ENCODE data around the gene IP6K2.

IP6K2 gene

DNA sequence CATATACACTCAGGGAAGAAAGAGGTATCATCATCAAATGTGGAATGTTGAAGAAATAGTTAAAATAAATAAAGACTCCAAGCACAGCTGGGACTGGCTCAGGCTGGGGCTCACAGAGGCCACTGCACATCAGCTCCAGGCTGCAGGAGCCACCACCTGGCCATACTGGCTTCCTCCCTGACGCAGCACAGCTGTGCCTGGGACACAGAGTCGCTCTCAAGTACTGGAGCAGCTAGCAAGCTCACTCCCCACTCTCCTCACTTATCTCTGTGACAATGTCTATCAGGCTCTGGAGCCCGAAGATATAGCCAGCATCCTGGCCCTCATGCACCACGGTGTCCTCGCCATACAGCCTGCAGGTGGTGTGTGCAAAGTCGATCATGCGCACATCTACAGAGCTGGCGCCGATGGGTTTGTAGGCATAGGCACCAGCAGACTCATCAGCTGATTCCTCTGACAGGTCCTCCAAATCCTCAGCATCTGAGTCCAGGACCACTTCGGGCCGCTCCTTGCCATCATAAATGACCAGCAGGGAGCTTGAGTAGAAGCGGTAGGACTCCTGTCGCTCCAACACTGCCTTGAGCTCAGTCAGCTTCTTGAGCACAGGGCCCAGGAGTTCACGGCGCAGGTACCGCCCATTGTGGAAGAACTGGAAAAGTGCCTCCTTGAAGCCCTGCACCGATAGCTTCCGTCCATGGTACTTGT lies 28.8 kb downstream of the IP6K2 start:
- DNase-seq: no peak

DNA sequence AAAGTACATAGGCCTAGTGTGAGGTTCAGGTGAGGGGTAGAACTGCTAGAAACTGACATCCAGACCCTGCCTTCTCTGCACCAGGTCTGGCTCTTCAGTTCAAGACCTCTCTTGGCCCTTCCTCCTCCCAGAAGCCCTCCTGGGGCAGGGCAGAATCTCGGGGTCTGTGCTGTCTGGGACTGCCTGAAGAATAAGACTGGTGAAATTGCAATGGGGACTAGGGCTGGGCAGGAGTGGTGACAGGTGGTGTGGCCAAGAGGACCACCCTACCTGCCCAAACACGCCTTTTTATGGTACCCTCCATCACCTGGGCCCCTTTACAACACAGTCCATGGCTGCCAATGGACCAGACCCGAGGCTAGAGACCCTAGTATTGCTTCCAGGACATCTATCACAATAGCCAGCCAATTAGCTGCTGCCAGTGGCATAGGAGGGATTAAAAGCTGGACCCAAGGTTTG lies 29.8 kb downstream of the IP6K2 start:
- no peak for DNase-seq

DNA sequence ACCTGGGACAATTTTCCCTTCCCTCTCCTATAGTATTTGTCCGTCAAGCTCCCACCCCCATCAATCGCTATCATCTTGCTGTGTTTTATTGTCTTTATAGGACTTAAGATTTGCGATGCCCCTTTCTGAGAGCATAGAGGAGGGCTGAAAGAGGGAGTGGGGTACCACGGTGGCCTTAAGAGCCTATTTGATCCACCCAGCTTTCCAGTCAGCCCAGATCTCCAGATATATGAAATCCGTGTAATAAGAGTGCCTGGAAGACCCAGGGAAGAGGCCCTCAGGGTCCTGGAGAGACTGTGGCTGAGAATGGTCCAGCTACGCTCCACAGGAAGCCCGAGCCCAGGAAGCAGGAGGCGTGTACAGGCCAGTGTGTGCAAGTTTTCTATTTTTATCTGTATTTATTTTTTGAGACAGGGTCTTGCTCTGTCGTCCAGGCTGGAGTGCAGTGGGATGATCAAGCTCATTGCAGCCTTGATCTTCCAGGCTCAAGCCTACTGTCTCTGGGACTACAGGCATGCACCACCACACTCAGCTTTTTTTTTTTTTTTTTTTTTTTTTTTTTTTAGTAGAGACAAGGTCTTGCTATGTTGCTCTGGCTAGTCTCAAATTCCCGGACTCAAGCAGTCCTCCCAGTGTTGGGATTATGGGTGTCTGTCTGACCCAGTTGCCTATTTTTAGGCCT lies 30.3 kb downstream of the IP6K2 start:
- DNase-seq: no peak

DNA sequence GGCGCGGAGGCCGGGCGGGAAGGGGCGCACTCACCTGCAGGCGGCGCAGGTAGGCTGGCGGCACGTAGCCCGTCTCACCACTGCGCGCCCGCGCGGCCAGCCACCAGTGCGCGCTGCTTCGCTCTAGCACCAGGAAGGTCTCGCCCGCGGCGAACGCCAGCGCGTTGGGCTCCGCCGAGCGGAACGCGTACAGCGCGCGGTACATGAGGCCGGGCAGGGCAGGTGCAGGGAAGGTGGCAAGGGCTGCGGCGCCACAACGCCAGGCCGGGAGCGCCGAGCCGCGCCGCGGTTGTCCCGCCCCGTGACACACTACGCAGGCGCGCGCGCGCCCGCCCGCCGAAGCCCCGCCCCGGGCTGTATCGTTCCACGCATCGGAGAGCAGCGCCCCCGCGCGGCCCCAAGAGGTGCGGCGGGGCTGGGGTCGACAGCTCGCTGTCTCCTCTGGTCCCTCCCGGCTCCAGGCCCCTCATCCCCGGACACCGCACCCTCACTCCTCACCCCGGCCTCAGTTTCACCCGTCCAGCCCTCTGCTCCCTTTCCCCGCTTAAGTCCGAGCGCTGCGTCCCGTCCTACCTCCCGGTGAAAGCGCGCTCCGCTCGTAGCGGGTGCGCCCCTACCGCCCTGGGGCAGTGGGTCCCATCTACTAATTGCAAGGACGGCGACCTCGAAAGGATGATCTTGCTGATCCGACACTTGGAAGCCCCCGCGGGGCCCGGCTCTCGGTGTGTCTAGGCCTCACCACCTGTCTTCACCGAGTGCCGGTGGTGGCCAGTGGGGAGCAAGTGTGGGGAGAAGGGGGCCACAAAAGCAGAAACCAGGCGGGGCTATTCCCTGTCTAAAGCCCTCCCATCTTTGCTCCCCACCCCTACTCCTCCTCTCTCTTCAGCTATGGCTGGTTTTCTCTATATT lies 31.2 kb downstream of the IP6K2 start, which contains the start of gene NCKIPSD:
Gene NCKIPSD (minus strand): TSS at position 313 of the 909 bp plus-strand sequence. CDS start 108 bp downstream, at position 205.
- peak; percentile 76 for DNase-seq

DNA sequence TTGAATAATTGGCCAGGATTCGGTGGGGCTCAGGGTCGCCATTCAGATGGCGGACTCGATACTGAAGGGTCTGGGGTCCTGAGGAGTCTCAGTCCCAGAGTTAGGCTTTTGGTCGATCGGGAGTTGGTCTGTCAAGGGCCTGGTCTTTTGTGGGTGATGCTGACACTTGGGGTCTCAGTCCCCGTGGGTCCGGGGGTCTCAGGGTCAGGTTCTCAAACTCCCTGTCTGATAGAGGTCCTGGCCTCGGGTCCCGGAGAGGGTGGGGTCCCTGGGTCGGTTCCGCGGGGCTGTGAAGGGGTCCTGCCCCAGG lies 31.8 kb downstream of the IP6K2 start:
- DNase-seq: no peak

DNA sequence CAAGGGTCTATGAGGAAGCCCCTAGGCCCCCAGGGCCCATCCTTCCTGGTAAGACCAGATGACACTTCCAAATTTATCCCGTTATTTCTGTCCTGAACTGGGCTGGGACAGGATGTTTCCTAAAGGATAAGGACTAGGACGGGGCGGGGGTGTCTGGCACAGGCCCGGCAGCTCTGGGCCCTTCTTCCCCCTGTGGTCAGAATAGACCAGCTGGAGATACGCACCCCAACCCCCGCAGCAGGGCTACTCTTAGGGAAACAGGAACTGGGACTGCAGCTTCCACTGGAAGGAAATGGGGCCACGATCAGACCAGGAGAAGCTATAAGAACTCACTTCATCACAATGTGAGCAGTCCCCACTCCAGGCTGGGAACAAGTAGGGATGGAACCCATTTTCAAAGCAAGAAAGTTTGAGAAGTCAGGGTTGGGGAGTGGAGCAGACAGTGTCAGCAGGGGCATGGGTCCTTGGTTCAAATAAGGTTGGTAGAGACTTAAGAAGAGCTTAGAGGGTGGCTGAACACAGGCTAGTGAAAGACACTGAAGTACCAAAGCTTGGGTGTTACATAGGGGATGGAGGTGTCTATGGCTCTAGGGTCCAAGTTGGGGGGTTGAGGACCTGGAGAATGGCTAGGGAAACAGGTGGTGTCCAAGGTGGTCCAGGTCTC lies 32.4 kb downstream of the IP6K2 start:
- DNase-seq: peak; percentile 20

DNA sequence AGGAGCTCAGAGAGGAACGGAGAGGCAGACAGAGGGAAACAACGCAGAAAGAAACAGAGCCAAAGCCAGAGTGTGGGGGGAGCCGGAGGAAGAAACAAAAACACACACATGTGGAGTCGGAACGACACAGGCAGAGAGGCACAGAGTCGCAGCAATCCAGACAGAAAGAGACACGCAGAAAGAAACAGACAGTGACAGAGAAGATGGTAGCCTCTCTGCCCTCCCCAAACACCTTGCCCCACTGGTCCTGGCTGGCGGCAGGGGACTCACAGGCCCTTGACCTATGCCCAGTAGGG lies 33.0 kb downstream of the IP6K2 start:
- DNase-seq: no peak

DNA sequence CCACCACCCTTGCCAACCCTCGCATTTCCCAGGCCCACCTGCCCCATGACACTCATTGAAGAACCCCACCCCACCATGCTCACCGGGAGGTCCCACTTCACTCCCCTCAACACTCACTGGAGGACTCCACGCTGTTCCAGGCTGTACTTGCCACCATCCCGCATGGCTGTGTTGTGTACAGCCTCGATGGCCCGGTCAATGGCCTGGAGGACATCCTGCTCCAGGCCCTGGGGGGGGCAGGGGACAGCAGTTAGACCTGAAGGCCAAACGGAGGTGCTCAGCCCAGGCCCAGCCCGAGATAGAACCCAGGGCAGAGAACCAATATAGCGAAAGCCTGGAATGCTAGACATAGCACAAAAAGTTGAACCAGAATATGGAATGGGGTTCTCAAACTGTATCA lies 34.2 kb downstream of the IP6K2 start:
- no peak for DNase-seq

DNA sequence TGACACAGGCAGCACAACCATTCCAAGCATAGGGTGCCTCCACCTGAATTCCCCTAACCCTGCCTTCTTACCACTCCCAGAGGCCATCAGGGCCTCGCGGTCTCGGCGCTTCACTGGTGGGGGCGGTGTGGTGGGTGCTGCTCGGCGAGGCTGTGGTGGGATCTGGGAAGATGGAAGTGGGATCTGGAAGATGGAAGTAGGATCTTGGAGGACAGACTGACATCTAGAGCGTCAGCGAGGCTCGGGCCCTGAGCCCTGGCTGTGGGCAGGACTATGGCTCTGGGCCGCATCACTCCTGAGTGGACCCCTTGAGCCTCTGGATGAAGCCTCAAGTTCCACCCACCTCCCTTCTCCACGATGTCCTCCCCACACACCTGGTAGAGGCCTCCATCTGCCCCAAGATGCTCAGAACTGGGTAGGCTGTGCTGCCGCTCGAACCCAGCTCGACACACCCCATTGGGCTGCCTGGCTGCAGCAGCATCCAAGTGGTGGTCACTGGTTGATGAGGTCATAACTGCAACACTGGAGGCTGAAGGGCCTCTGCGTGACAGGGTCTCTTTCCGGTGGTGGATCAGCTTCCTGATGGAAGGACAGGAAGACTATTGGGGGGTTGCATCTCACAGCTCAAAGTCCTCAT lies 34.9 kb downstream of the IP6K2 start:
- DNase-seq: no peak

DNA sequence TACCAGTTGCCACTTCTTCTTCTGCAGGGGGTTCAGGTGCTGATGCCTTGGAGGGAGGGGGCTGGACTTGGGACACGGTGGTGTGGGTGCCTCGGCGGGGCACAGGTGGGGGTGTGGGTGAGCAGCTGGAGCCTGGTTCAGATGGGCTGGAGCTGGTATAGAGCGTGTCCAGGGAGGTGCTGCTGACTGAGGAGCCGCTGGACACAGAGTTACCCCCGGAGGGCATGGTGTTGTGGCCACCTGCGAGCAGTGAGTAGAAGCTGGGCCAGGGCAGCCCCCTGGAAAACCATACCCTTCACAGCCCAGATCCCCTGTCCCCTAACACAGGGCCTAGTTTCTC lies 35.5 kb downstream of the IP6K2 start:
- no peak for DNase-seq

DNA sequence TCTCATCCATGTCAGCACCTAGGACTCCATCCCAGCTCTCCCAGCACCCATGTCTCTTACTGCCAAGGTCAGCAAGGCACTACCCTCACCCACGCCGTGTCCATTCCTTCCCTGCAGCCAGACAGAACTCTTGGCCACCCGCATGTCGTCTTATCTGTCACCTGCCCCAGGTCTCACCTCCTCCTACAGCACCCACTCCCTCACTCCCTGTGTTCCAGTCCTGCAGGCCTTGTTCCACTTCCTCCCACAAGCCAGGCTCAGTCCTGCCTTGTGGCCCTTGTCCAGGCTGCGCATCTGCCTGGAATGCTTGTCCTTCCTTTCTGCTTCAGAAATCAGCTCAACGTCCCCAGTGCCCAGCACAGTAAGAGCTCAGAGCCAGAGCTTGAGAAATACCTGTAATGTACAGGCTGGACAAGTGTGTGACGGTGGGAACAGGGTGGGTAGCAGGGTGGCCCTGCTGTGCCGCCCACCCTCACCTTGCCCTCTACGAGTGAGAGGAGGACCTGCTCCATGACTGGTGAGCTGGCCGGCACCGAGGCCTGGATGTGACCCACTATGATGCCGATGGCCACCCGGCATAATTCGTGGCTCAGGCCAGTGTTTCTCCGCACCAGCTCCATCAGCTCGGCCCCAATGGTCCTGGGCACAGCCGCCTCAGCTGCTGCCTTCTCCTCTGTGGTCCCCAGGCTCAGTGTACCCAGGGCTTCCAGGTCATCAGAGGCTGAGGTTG lies 36.0 kb downstream of the IP6K2 start:
- DNase-seq: no peak

DNA sequence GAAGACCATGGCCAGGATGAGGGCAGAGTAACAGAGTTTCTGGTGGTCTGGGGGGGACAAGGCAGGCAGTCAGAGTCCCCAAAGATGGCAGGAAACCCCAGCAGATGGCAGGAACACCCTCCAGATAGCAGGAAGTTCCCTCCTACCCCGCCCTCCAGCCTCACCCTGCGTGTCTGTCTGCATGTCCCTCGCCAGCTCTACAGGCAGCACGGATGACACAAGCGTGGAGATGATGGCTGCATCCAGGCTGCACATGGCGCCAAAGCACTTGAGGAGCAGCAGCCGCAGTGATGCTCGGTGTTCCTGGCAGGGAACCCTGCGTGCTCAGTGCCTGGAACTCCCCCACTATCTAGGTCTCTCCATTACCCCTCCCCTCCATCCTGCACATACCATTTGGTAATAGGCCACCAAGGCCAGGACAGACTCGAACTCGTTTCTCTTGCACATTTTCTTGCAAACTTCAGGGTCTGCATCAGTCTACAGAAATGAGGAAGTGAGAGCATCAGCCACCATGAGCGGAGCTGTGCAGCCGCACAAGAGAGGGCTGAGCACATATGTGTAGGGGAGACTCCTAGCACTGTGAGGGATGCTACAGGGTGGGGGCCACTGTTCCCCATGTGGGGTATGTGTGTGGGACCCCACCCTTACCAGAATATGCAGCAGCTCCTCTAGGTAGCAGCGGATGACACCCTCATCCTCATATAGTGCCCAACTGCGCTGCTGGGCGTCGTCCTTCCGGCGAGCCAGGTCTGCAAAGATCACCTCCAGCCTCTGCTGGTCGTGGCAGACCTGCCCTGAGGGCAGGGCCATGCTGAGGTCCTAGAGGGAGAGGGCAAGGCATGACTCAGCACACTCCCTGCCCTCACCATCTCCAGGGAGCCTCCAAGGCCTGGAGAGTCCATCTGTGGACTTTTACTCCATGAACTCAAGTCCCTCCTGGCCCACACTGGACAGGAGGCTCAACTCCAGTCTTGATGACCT lies 37.3 kb downstream of the IP6K2 start:
- no peak for DNase-seq

DNA sequence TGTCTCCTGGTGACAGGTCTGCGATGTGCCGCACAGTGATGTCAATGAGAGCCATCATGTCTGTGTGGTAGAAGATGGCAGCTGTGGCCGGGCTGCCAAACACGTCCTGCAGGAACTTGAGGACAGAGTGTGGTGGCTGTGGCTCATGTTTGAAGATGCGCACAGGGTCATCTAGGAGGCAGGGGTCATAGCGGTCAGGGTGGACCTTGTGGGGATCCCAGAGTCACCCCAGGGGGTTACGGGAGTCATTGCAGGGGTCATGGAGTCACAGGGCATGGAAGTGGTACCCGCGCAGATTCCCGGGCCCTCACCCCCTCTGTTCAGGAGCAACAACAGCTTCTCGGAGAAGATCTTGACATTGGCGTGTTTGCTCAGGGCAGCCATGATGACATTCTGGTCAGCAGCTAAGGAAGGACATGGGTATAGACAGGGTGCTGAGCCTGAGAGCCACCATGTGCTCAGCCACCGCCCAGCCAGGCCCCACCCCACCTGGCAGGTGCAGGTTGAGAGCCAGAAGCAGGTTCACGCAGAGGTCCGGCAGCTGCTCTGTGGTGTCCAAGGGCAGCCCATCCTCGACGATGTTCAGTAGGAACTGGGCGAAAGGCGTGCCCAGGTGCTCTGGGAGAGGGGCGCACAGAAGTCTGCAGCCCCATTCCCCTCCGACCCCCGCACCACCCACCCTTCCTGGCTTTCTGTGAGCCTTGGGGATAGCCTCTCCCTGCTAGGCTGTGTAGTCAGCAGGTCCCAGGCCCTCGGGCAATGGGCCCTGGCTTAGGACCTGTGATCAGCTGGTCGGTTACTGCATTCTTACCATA lies 38.2 kb downstream of the IP6K2 start:
- no peak for DNase-seq

DNA sequence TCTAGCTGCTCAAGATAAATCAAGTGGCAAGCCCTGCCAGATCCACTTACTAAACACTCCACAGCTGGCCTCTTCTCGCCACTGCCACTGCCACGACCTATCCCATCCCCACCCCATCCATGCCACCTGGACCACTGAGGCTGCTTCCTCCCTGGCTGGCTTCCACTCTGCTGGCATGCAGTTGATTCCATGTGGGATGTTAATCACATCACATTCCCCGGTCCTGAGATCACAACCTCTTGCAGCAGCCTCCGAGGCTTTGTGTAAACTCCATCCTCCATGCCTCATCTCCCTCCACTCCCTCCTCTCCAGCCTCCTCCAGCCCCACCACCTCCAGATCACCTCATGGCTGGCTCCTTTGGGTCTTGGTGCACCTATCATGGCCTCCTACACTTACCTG lies 39.0 kb downstream of the IP6K2 start:
- peak; percentile 68 for DNase-seq

DNA sequence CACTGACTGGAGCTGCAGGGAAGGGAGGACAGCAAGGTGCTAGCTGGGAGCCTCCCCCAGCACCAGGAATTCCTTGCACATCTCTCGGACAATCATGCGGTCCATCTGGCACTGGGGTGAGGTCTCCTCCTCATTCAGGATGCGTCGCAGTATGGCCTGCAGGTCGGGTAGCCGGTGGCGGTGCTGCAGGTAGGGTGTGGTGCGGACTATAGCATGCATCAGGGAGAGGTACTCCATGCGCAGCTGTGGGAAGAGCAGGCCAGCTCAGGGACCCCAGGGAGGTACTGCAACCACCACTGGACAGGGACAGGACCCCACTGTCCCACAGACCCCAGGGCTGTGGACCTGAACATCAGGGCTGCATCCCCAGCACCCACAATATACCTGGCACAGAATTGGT lies 42.5 kb downstream of the IP6K2 start:
- DNase-seq: no peak

DNA sequence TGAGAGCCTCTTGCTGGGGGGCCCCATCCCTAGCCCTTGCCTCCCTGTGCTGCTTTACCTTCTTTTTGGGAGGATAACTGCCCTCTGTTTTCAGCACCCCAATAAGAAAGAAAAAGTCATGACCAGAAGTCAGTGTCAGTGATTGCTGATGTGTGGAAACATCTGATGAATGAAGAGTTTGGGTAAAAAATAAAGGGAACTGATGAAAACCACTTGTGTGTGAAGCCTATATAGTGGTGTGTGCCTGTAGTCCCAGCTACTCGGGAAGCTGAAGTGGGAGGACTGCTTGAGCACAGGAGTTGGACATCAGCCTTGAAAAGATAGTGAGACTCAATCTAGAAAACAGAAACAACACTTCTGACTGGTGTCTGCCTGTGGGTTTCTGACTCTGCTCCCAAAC lies 44.5 kb downstream of the IP6K2 start:
- DNase-seq: no peak

DNA sequence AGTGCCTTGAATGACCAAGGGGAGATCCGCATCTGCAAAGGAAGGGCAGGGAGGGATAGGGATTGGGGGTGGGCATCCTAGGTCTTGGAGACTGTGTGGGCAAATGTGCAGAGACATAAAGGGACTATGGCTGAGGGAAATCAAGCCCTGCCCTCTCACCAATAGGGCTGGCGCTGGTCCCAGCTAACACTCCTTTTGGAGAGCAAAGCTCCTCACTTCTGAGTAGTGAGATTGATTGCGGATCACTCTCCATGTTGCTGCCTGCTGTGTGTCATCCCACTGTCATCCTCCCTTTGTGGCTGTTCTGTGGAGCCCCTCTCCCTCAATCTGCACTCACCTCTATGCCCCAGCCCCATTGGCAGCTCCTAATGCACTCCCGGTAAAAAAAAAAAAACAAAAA lies 52.1 kb downstream of the IP6K2 start:
- DNase-seq: no peak

DNA sequence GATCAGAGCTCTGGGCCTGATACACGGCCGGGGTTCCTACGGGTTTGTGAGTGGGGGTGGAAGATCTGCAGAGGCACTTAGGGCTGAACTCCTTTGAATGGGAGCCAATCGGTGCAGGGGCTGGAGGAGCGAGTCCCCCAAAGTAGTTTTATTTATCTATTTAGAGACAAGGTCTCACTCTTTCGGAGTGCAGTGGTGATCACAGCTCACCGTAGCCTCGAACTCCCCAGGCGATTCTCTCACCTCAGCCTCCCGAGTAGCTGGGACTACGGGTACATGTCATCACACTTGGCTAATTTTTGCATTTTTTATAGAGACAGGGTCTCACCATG lies 52.7 kb downstream of the IP6K2 start:
- DNase-seq: no peak

DNA sequence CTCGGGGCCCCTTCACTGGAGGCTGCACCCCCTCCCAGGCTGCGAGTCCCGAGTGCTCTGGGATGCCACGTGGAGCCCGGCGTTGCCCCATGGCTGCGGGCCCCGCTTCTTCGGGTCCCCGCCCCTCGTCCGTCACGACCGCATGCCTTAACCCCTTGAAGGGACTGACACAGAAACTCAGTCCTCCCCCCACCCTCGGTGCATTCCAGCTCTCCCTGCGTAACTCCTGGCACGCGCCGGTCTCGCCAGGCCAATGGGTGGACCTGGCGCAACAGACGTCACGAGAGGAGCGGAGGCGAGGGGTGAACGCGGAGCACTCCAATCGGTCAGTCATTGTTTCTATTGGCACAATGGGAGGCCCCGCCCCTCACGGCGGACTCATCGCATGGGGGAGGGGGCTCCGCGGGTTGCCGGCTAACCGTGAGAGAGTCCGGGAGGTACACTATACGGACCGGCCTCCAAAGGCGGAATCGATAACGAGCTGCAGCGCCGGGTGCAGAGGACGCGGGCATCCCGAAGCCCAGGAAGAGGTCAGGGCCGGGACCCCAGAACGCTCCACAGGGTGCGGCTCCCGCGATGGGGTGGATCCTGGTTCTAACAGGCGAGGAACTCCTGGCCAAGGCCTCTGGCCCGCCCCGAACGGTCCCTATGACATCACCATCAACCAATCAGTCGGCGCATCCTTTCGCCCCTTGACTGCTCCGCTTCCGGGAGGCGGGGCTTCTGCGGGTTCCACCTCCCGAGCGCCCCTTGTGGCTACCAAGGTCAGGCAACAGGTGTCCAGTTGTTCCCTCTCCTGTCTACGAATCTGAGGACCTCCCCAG lies 53.3 kb downstream of the IP6K2 start:
- peak; percentile 99 for DNase-seq

Measured in HCEC 1CT (cell line).